ENCODE measurements around the gene IFNGR1. TPM values are rescaled to one million over a fixed set of nuclear protein-coding genes. Genes with fewer than 3 reads are reported as not detected.
A peak's percentile ranks its signal among the peaks of the same experiment; 100 is the strongest.

Gene IFNGR1
- total and polyA plus RNA-seq, 8 donors, result 70.9 to 171 (median 76.7) TPM

DNA sequence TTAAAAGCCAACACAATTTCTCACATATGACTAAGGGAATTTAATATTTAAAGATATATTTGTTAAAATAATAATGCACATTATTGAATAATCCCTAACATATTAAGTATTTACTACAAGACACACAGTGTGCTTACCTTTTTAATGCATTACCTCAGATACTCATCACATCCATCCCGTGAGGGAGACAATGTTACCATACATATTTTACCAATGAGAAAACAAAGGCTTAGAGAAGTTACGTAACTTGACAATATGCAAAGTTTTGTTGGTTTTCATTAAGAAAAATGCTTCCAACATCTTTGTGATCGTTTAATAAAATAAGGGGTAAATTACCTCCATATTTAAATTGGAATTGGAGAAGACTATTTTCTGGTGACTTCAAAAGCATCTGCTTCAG lies 4.3 kb downstream of the IFNGR1 start:
- peaks cover 0 to 7% of the 10 kb centered on the region in 2 donors for H3K36me3 ChIP-seq
- H3K27ac ChIP-seq, result peak overlapping the region; percentile 99 to 100
- no peak for ATAC-seq
- no peak for DNase-seq
- intact Hi-C loops (cut with DNase I), result no loop called here
- peaks cover 45 to 83% of the 10 kb centered on the region in 2 donors for H3K4me1 ChIP-seq
- TF ChIP-seq CTCF (IDR thresholded peaks at IDR 0.05), result no peak
- H3K4me3 ChIP-seq, result peak overlapping the region in 1 of 2 donors; percentile 79
- H3K27me3 ChIP-seq, result no peaks in the 10 kb centered on the region
- H3K9me3 ChIP-seq, result no peaks in the 10 kb centered on the region

DNA sequence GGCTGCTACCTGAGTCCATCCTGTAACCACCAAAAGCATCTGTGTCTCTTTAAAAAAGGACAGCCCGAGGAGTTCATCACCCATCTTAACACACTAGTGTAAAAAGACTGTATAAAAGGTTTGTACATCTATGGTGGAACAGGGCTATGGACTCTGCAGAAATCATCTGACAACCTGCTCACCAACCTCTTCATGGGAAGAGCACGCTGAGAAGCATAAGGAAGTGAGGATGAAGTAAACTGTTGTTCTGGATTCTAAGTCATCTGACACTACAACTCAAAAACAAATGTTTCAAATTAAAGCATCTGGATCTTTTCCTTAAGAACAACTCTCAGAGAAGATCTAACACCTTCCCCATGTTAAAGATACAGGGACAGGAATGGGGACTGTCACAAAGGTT lies 5.4 kb downstream of the IFNGR1 start:
- Histone ChIP-seq H3K36me3 (peaks cover 0 to 16% of the 10 kb centered on the region in 2 donors), H3K9me3 (no peaks in the 10 kb centered on the region), H3K4me1 (peaks cover 41 to 87% of the 10 kb centered on the region in 2 donors), H3K27me3 (no peaks in the 10 kb centered on the region), H3K4me3 (peak overlapping the region in 1 of 2 donors; percentile 79), H3K27ac (peak overlapping the region; percentile 17 to 21)
- no peak for TF ChIP-seq CTCF (IDR thresholded peaks at IDR 0.05)
- no peak for DNase-seq
- ATAC-seq, result no peak
- intact Hi-C loops (cut with DNase I), result no loop called here

DNA sequence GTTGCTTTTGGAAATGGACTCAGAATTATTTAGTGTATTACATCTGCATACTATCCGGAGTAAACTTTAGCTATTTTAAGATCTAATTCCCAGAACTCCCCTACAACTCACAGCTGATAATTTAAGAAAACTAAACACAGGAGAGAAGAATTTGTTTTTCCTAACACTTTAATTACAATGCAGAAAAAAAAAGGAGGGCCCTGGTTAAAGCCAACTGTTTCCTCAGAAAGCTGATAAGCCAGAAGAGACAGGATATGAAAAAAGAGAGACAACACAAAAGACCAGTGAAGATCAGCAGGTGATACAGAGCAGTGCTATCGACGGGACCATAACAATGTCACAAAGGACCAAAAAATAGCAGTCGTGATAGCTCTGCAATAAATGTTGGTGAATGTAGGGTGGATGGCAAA lies 5.8 kb downstream of the IFNGR1 start:
- peaks cover 0 to 20% of the 10 kb centered on the region in 2 donors for H3K36me3 ChIP-seq
- H3K9me3 ChIP-seq, result no peaks in the 10 kb centered on the region
- H3K27me3 ChIP-seq, result no peaks in the 10 kb centered on the region
- peak overlapping the region in 1 of 2 donors; percentile 79 for H3K4me3 ChIP-seq
- H3K4me1 ChIP-seq, result peaks cover 41 to 91% of the 10 kb centered on the region in 2 donors
- intact Hi-C loops (cut with DNase I), result no loop called here
- ATAC-seq, result no peak
- DNase-seq, result no peak
- no peak for TF ChIP-seq CTCF (IDR thresholded peaks at IDR 0.05)
- peak overlapping the region; percentile 17 to 21 for H3K27ac ChIP-seq

- Histone ChIP-seq H3K4me3 (no peak overlapping the region), H3K27ac (peak overlapping the region in 1 of 2 donors; percentile 21), H3K27me3 (no peaks in the 10 kb centered on the region), H3K9me3 (no peaks in the 10 kb centered on the region), H3K4me1 (peaks cover 36 to 98% of the 10 kb centered on the region in 2 donors), H3K36me3 (peaks cover 0 to 28% of the 10 kb centered on the region in 2 donors)
- no peak for DNase-seq
- intact Hi-C loops (cut with DNase I), result no loop called here
- TF ChIP-seq CTCF (IDR thresholded peaks at IDR 0.05), result no peak
- no peak for ATAC-seq
These were observed 7.3 kb downstream of the IFNGR1 start for GRCh38 chr6:137211910-137212309.

GRCh38 chr6:137210903-137211302 lies 8.3 kb downstream of the IFNGR1 start:
- Histone ChIP-seq H3K27ac (peak overlapping the region; percentile 21), H3K36me3 (peaks cover 3 to 38% of the 10 kb centered on the region in 2 donors), H3K27me3 (no peaks in the 10 kb centered on the region), H3K4me1 (peaks cover 34 to 98% of the 10 kb centered on the region in 2 donors), H3K9me3 (no peaks in the 10 kb centered on the region), H3K4me3 (no peak overlapping the region)
- peak; percentile 66 for ATAC-seq
- no peak for TF ChIP-seq CTCF (IDR thresholded peaks at IDR 0.05)
- intact Hi-C loops (cut with DNase I), result no loop called here
- DNase-seq, result peak in 2 of 4 donors; percentile 54 to 66

All from left lung (tissue), 10 donors.